Fibroblast of lung (primary cell): ENCODE data around the gene SCN7A.

Experiments used
- EZH2 ChIP-seq: IDR thresholded peaks from 2 replicates; pipeline ENCODE4 v1.5.1; 2012; ENCODE audit warnings: low read length, control low read depth, mild to moderate bottlenecking; ENCODE audit errors: missing control alignments
- TF ChIP-seq, protein P1 (sequence below), 2 donors: IDR thresholded peaks in 1 of 2; conservative IDR thresholded peaks in 1 of 2; 1 replicate in 1 of 2; 2 replicates in 1 of 2; pipeline ENCODE4 v1.5.1; 2011 to 2012; ENCODE audit warnings: low read length in 2 of 2, control low read depth in 1 of 2, inconsistent platforms in 1 of 2, low read depth in 1 of 2, mild to moderate bottlenecking in 1 of 2

DNA sequence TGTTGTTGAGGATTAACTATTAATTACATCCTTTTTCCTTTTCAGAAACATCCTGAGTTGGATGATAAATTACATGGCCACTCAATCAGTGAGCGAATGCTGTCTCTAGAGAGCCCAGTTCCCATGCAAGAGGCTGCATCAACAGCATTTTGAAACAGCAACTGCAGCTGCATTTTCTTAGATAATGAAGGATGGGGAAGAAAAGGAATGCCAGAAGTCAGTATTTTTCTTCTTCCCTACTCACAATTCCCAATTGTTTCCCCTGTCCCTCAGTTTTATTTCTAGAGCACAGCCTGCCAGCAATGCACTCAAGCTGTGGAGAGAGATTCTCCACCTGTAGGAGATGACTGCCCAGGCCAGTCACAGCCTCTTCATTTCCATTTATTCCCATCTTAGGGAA lies 6.9 kb downstream of the SCN7A start:
- TF ChIP-seq EZH2: no peak
- TF ChIP-seq, protein P1, sequence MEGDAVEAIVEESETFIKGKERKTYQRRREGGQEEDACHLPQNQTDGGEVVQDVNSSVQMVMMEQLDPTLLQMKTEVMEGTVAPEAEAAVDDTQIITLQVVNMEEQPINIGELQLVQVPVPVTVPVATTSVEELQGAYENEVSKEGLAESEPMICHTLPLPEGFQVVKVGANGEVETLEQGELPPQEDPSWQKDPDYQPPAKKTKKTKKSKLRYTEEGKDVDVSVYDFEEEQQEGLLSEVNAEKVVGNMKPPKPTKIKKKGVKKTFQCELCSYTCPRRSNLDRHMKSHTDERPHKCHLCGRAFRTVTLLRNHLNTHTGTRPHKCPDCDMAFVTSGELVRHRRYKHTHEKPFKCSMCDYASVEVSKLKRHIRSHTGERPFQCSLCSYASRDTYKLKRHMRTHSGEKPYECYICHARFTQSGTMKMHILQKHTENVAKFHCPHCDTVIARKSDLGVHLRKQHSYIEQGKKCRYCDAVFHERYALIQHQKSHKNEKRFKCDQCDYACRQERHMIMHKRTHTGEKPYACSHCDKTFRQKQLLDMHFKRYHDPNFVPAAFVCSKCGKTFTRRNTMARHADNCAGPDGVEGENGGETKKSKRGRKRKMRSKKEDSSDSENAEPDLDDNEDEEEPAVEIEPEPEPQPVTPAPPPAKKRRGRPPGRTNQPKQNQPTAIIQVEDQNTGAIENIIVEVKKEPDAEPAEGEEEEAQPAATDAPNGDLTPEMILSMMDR (conservative IDR thresholded peaks at IDR 0.05 in 1 of 2, IDR thresholded peaks at IDR 0.05 in 1 of 2; ENCODE audit: low read depth in 1 of 2, low read length in 2 of 2): no peak
